ENCODE results near the gene SLC9A3.
"Not testable (repeated sequence)": the region's sequence is repeated elsewhere in the genome, so short reads cannot be mapped to it uniquely, and the experiment has no call there.

Gene SLC9A3

GRCh38 chr5:565782-566440, 41.7 kb upstream of the SLC9A3 start:
- FAIRE-seq (no peak), DNase-seq (ENCODE audit: insufficient read length, low spot score) (no peak)
- no peak for TF ChIP-seq CTCF (IDR thresholded peaks at IDR 0.05; ENCODE audit: insufficient read depth, missing control alignments)

- FAIRE-seq (no peak), DNase-seq (ENCODE audit: insufficient read length, low spot score) (no peak)
Measured at GRCh38 chr5:561408-561807, 37.2 kb upstream of the SLC9A3 start.

GRCh38 chr5:560792-561166, 36.5 kb upstream of the SLC9A3 start:
- no peak for TF ChIP-seq CTCF (IDR thresholded peaks at IDR 0.05; ENCODE audit: insufficient read depth, missing control alignments)
- no peak for FAIRE-seq
- DNase-seq (ENCODE audit: insufficient read length, low spot score): no peak

More at GRCh38 chr5:561408-561807, 37.2 kb upstream of the SLC9A3 start:
- no peak for TF ChIP-seq CTCF (IDR thresholded peaks at IDR 0.05; ENCODE audit: insufficient read depth, missing control alignments)

GRCh38 chr5:558871-559503, 34.7 kb upstream of the SLC9A3 start:
- no peak for TF ChIP-seq CTCF (IDR thresholded peaks at IDR 0.05; ENCODE audit: insufficient read depth, missing control alignments)
- DNase-seq (ENCODE audit: insufficient read length, low spot score) (no peak), FAIRE-seq (no peak)

GRCh38 chr5:558326-558725, 34.1 kb upstream of the SLC9A3 start:
- DNase-seq (ENCODE audit: insufficient read length, low spot score) (no peak), FAIRE-seq (no peak)
- TF ChIP-seq CTCF (IDR thresholded peaks at IDR 0.05; ENCODE audit: insufficient read depth, missing control alignments): no peak

GRCh38 chr5:557917-558316, 33.7 kb upstream of the SLC9A3 start:
- DNase-seq (ENCODE audit: insufficient read length, low spot score); FAIRE-seq: not testable (repeated sequence)

GRCh38 chr5:556909-557441, 32.7 kb upstream of the SLC9A3 start:
- FAIRE-seq (no peak), DNase-seq (ENCODE audit: insufficient read length, low spot score) (no peak)
- no peak for TF ChIP-seq CTCF (IDR thresholded peaks at IDR 0.05; ENCODE audit: insufficient read depth, missing control alignments)
